ENCODE data around the gene RAB19.

DNA sequence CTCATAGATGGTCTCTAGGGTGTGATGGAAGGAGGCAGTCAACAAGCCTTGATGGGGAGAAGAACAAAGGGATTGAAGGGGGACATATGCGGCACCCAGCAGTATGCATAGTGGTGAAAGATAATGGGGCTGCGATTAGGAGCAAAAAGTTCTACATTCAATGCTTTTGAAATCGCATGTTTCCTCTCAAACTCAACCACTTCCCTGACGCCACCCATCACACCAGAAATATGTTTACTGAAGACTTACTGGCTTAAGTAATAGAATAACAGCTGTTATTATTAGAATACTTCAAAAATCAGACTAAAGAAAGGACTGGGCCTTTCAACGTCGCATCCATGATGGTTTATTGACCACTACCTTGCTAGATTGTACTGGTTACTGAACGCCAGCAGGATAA lies 44.0 kb downstream of the RAB19 start:
- TF ChIP-seq, protein P1, sequence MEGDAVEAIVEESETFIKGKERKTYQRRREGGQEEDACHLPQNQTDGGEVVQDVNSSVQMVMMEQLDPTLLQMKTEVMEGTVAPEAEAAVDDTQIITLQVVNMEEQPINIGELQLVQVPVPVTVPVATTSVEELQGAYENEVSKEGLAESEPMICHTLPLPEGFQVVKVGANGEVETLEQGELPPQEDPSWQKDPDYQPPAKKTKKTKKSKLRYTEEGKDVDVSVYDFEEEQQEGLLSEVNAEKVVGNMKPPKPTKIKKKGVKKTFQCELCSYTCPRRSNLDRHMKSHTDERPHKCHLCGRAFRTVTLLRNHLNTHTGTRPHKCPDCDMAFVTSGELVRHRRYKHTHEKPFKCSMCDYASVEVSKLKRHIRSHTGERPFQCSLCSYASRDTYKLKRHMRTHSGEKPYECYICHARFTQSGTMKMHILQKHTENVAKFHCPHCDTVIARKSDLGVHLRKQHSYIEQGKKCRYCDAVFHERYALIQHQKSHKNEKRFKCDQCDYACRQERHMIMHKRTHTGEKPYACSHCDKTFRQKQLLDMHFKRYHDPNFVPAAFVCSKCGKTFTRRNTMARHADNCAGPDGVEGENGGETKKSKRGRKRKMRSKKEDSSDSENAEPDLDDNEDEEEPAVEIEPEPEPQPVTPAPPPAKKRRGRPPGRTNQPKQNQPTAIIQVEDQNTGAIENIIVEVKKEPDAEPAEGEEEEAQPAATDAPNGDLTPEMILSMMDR (IDR thresholded peaks at IDR 0.05), result no peak
- TF ChIP-seq POLR2A (IDR thresholded peaks at IDR 0.05), result no peak
